T-helper 1 cell treated with Interleukin-12 subunit alpha and Interleukin-12 subunit beta and Interleukin-4 antibody, amounts not matched to agents 30 ng/mL and 1 ng/mL, for 36 hours (primary cell): ENCODE measurements around the gene RALGPS1. TPM values are rescaled to one million over a fixed set of nuclear protein-coding genes. Genes with fewer than 3 reads are reported as not detected.

Source experiments
- intact Hi-C: fragments of 100-400 bp; cut with micrococcal nuclease; formaldehyde crosslinking; loops from one replicate; pipeline ENCODE4 v1.15.1; 2024
- total RNA-seq: library from RNA; stranded (reverse); gene quantifications from 2 replicates; pipeline ENCODE4 v1.2.3, GENCODE V29; 2022

Gene RALGPS1
- total RNA-seq, 1 donor from 2014 or later = 3.8 TPM

GRCh38 chr9:127116088-127116726, 201.6 kb downstream of the RALGPS1 start:
- intact Hi-C loops = loop anchor here (5.0 kb wide), 2 partner anchors 129 to 174 kb away; no protein-coding TSS in a partner anchor

GRCh38 chr9:127116957-127117356, 202.4 kb downstream of the RALGPS1 start:
- intact Hi-C loops = loop anchor here (5.0 kb wide), 2 partner anchors 130 to 175 kb away; no protein-coding TSS in a partner anchor

- intact Hi-C loops = loop anchor here (5.0 kb wide), 2 partner anchors 130 to 176 kb away; no protein-coding TSS in a partner anchor
Measured at GRCh38 chr9:127117801-127118200, 203.2 kb downstream of the RALGPS1 start.

- intact Hi-C loops = loop anchor here (5.0 kb wide), 2 partner anchors 131 to 176 kb away; no protein-coding TSS in a partner anchor
Measured at GRCh38 chr9:127118597-127119319, 204.2 kb downstream of the RALGPS1 start.

GRCh38 chr9:127119320-127119709, 204.7 kb downstream of the RALGPS1 start:
- intact Hi-C loops = loop anchor here (5.0 kb wide), 2 partner anchors 132 to 177 kb away; no protein-coding TSS in a partner anchor

DNA sequence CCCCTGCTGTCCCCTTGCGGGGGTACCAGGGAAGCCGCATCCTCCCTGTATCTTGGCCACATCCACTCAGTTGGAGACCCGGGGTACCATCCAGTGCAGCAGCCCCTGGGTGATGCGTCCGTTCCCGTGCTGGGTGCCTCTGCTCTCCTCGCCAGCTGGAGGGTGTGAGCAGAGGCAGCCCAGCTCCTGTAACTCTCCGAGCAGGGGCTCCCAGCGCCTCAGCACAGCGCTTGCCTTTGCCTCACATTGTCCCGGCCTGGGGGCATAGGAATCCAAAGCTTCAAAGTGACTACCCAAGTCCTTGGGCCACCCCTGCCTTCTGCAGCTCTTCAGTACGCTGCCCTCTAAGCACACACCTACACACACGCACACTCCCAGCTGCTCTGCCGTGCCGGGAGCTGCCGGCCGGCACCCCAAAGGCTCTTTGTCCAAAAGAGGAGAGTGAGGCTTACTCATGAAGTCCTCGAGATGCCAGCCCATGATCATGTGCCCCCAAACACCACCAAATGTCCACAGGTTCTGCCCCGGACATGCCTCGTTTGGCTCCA, 207.1 kb downstream of the RALGPS1 start:
- intact Hi-C loops = no loop called here

DNA sequence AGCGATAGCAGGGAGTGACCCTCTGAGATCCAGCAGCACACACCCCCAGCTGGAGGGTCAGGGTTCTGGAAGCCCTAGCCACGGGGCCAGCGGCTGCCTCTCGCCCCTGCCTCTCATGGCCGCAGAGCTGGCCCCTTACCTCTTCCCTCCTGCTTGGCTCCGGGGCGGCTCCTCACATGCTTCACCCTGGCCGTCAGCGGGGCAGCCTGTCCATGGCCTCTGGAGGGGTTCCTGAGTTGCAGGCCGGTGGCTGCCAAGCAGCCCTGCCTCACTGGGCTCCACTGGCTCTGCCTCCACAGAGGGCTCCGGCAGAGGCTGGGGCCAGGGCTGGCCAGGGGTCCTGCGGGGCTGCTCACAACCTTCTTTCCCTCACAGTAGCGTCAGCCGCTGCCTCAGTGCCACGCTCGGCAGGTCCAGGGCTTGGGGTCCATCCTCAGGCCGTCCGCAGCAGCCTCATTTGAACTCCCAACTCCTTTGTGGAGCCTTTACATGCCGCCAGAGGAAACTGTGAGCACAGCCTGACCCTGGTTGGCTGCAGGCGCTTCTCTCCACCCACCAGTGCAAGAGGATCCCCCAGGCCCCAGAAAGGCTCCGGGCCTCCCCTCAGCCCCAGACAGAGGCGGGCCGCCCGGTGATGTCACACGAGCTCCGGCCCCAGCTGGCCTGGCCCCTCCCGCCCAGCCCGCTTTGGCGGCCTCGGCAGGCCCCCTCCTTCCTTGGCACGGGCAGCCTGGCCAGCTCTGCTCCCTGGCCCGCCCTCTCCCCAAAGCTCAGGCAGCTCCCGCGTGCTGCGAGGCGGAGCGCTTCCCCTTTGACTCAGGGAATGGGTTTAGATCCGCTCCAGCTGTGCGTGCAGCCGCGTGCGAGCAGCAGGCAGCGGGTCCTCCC, 207.8 kb downstream of the RALGPS1 start, which contains the start of gene ANGPTL2:
Gene ANGPTL2, minus strand, starts transcription at position 460 of the 888 bp plus-strand sequence. CDS start 13,904 bp downstream, outside the sequence.
- intact Hi-C loops = no loop called here

- intact Hi-C loops = no loop called here
Measured at GRCh38 chr9:127123064-127123890, 208.7 kb downstream of the RALGPS1 start.

DNA sequence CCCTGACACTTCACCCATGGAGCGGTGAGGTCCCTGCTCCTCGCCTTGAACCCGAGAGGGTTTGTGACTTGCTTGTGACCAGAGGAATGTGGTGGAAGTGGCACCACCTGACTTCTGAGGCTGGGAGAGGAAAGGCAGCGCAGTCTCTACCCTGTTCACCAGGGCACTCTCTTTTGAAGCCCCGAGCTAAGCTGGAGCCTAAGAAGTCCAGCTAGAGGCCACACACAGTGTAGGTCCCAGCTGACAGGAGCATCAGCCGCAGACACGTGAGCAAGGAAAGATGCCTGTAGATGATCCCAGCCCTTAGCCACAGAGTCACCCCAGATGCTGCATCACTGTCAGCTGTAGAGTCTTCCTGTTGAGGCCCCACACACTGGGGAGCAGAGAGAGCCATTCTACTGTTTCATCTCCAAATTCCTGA, 209.5 kb downstream of the RALGPS1 start:
- intact Hi-C loops = no loop called here

DNA sequence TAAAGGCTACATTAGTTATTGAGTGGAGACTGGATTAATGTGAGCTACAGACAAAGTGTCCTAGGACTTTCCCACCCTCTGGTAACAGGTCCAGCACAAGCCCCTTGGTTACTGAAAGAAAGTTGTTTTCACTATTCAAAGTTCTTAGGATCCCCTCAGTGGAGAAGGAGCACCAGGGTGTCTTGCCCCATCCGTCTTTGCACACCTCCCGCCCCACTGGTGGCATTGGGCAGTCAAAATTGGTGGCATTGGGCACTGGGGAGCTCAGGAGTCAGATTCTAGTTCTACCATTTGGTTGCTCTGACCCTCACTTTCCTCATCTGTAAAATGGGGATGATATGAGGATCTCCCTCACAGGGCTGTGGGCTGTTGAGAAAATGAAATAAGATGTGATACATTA, 210.2 kb downstream of the RALGPS1 start:
- intact Hi-C loops = no loop called here

DNA sequence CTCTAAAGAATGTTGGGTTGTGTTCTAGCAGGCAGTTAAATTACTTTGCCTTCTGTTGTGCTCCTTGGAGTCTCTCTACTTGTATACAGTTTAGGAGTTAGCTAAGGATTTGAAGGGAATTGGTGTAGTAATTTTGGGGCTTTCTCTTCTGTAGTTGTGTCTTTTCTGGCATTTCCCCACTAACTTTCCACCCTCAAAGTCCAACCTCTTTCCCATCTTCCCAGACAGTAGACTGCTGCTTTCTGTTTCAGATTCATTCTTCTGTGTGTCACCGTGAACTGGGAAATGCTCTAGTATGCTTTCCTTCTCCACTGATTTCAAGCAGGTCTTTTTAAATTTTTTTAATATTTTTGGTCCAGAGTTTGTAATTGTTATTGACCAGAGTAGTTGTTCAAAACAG, 212.4 kb downstream of the RALGPS1 start:
- intact Hi-C loops = no loop called here

DNA sequence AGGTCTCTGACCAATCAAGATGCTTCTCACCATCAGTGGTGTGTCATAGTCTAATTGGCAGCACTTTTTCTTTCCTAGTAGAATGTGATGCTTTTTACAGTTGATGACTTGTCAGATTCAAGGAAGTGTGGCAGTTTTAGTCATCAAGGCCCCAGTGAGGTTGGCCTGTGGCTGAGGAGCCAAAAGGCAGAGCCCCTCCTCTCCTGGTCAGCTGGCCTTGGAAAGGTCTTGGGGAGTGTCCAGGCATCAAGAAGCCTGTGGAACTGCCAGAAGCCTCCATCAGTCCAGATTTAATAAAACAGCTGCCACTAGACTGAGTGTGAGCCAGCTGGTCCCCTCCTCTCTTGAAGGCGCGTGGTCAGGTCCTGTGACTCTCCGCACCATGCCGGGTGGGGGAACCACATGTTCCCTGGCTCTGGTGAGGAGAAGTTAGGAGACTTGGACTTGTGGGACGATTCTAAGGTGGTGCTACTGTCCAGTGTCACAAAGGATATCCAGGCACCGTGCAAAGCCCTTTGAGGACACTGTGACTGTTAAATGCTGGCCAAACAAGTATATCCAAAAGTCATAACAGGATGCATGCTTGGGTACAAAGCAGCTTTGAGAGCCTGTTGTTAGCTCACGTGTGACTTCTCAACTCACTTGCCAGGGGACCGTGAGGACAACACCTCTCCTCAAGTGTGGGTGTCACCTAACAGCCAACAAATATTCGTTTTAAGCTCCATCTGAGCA, 213.9 kb downstream of the RALGPS1 start:
- intact Hi-C loops = no loop called here

DNA sequence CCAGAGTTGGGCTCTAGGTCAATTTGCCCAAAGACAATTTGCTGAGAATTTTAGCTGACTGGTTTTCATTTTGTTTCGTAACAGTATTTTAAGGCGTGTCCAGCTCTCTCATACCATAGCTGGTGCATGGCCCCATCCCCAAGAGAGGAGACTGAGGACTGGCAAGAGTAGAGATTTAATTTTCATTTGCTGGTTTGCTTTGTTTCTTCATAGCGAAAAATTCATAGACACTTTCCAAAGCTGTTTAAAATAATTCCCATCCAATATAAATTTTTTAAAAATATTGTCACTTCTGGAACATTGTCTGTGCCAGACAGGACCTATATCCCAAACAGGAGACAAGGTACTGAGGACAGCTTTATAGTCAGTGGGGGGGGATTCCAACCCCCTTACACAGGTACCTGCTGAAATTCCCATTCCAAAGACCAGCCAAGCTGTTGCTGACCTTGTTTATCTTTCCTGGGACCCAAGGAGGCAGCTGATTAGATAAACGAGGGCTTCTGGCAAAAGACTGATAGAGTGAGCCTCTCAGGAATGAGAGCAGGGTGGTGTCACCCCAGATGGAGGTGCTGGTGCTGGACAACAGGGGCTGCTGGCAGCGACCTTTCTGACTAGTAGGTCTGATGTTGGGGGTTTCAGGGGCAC, 214.6 kb downstream of the RALGPS1 start:
- intact Hi-C loops = no loop called here

DNA sequence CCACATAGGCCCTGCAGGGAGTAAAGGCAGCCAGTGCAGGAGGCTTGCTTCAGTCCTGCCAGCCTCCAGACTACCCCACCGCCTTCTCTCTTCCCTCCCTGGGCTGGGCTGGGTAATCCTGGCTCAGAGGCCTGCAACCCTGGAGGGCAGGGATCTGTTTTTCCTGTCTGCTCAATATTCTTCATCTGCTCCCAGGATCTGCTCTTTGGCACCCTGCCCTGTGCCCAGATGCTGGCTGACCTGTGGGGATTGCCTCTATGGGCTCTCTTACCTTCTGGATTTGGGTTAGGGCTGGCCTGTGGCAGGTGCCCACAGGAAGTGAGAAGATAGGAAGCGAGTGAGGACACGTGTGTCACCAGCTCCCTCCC, 215.1 kb downstream of the RALGPS1 start:
- intact Hi-C loops = no loop called here

- intact Hi-C loops = no loop called here
Measured at GRCh38 chr9:127130235-127130634, 215.7 kb downstream of the RALGPS1 start.

GRCh38 chr9:127130661-127131538, 216.3 kb downstream of the RALGPS1 start:
- intact Hi-C loops = no loop called here

DNA sequence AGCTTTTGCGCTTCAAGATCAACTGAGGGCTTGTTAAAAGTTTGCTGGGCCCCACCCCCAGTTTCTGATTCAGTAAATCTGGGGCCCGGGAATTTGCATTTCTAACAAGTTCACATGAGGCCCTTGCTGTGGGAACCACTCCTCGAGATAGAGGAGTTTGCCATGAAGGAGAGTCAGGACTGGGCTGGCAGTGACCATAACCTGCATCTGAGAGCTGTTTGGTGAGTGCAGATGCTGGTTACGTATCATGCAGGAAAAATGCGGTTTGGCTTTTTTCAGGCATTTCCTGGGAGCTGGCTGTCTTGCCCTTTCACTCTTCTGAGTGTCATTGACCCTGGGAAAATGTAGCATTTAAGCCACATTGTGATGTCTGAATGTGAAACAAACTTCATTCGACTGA, 217.3 kb downstream of the RALGPS1 start:
- intact Hi-C loops = no loop called here

- intact Hi-C loops = no loop called here
Measured at GRCh38 chr9:127132375-127132774, 217.8 kb downstream of the RALGPS1 start.
